ENCODE measurements around the gene TBC1D4. TPM values are rescaled to one million over a fixed set of nuclear protein-coding genes. Genes with fewer than 3 reads are reported as not detected.

Gene TBC1D4
- total RNA-seq, 1 experiment from 2014 or later, result 15.5 TPM

DNA sequence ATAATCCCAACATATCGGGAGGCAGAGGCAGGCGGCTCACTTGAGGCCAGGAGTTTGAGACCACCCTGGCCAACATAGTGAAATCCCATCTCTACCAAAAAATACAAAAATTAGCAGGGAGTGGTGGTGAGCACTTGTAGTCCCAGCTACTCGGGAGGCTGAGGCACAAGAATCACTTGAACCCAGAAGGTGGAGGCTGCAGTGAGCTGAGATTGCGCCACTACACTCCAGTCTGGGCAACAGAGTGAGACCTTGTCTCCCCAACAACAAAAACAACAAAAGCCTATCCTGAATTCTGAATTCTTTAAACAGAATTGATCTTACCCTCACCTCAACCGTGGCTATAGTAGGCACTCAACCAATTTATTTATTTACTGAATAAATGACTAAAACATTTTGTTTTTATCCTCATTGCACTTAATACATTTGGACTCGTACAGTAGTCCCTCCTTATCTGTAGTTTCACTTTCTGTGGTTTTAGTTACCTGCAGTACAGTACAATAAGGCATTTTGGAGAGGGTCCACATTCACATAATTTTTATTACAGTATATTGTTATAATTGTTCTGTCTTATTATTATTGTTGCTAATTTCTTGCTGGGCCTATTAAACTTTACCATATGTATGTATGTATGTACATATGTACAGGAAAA is 98.8 kb downstream of the TBC1D4 start:
- DNase-seq, result no peak
- H3K4me3 ChIP-seq (ENCODE audit: insufficient read depth, low read depth, low read length), result no peak overlapping the region
- no peaks in the 10 kb centered on the region for H3K27me3 ChIP-seq (ENCODE audit: control insufficient read depth, insufficient read depth, low read length)

GRCh38 chr13:75378301-75378700 is 103.7 kb downstream of the TBC1D4 start:
- DNase-seq, result no peak
- H3K36me3 ChIP-seq (replicated peaks; ENCODE audit: control insufficient read depth, insufficient read depth, low read length), result no peaks in the 10 kb centered on the region
- H3K4me3 ChIP-seq (ENCODE audit: insufficient read depth, low read depth, low read length), result no peak overlapping the region
- H3K27me3 ChIP-seq (ENCODE audit: control insufficient read depth, insufficient read depth, low read length), result no peaks in the 10 kb centered on the region

More for the DNA sequence above, 98.8 kb downstream of the TBC1D4 start:
- H3K36me3 ChIP-seq (replicated peaks; ENCODE audit: control insufficient read depth, insufficient read depth, low read length), result no peaks in the 10 kb centered on the region

GRCh38 chr13:75376792-75377402 is 105.1 kb downstream of the TBC1D4 start:
- no peaks in the 10 kb centered on the region for H3K36me3 ChIP-seq (replicated peaks; ENCODE audit: control insufficient read depth, insufficient read depth, low read length)
- DNase-seq, result no peak
- no peaks in the 10 kb centered on the region for H3K27me3 ChIP-seq (ENCODE audit: control insufficient read depth, insufficient read depth, low read length)
- H3K4me3 ChIP-seq (ENCODE audit: insufficient read depth, low read depth, low read length), result no peak overlapping the region

GRCh38 chr13:75375329-75375728 is 106.6 kb downstream of the TBC1D4 start:
- no peak for DNase-seq
- no peaks in the 10 kb centered on the region for H3K36me3 ChIP-seq (replicated peaks; ENCODE audit: control insufficient read depth, insufficient read depth, low read length)
- H3K4me3 ChIP-seq (ENCODE audit: insufficient read depth, low read depth, low read length), result no peak overlapping the region
- H3K27me3 ChIP-seq (ENCODE audit: control insufficient read depth, insufficient read depth, low read length), result no peaks in the 10 kb centered on the region

- no peaks in the 10 kb centered on the region for H3K36me3 ChIP-seq (replicated peaks; ENCODE audit: control insufficient read depth, insufficient read depth, low read length)
- no peak for DNase-seq
Measured at GRCh38 chr13:75373988-75374387, 108.0 kb downstream of the TBC1D4 start.

GRCh38 chr13:75372923-75373841 is 108.8 kb downstream of the TBC1D4 start:
- Histone ChIP-seq H3K36me3 (replicated peaks; ENCODE audit: control insufficient read depth, insufficient read depth, low read length) (no peaks in the 10 kb centered on the region), H3K27me3 (ENCODE audit: control insufficient read depth, insufficient read depth, low read length) (no peaks in the 10 kb centered on the region), H3K4me3 (ENCODE audit: insufficient read depth, low read depth, low read length) (no peak overlapping the region)
- DNase-seq, result no peak

More at GRCh38 chr13:75373988-75374387, 108.0 kb downstream of the TBC1D4 start:
- H3K27me3 ChIP-seq (ENCODE audit: control insufficient read depth, insufficient read depth, low read length), result no peaks in the 10 kb centered on the region
- no peak overlapping the region for H3K4me3 ChIP-seq (ENCODE audit: insufficient read depth, low read depth, low read length)

DNA sequence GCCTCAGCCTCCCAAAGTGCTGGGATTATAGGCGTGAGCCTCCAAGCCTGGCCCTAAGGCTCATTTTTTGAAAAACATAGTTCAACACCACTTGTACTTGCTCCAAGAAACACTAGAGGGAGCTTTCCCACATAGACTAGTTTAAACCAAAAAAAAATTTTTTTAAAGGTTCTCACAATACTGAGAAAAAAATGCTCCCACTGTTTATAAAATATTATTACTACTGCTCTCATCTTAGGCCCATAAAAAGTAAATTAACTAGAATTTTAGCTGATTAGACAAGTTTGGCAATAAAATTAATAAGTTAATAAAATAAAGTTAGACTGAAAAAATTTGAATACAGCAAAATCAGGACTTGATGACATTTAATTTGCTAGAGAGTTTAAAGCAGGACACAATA is 109.5 kb downstream of the TBC1D4 start:
- Histone ChIP-seq H3K4me3 (ENCODE audit: insufficient read depth, low read depth, low read length) (no peak overlapping the region), H3K36me3 (replicated peaks; ENCODE audit: control insufficient read depth, insufficient read depth, low read length) (no peaks in the 10 kb centered on the region)
- peak; percentile 14 for DNase-seq

GRCh38 chr13:75371203-75371602 is 110.8 kb downstream of the TBC1D4 start:
- no peak for DNase-seq
- Histone ChIP-seq H3K4me3 (ENCODE audit: insufficient read depth, low read depth, low read length) (no peak overlapping the region), H3K27me3 (ENCODE audit: control insufficient read depth, insufficient read depth, low read length) (no peaks in the 10 kb centered on the region), H3K36me3 (replicated peaks; ENCODE audit: control insufficient read depth, insufficient read depth, low read length) (no peaks in the 10 kb centered on the region)

More for the DNA sequence above, 109.5 kb downstream of the TBC1D4 start:
- H3K27me3 ChIP-seq (ENCODE audit: control insufficient read depth, insufficient read depth, low read length), result no peaks in the 10 kb centered on the region

- Histone ChIP-seq H3K4me3 (ENCODE audit: insufficient read depth, low read depth, low read length) (no peak overlapping the region), H3K36me3 (replicated peaks; ENCODE audit: control insufficient read depth, insufficient read depth, low read length) (no peaks in the 10 kb centered on the region), H3K27me3 (ENCODE audit: control insufficient read depth, insufficient read depth, low read length) (no peaks in the 10 kb centered on the region)
- DNase-seq, result no peak
Measured at GRCh38 chr13:75370774-75371173, 111.2 kb downstream of the TBC1D4 start.

GRCh38 chr13:75369981-75370380 is 112.0 kb downstream of the TBC1D4 start:
- Histone ChIP-seq H3K27me3 (ENCODE audit: control insufficient read depth, insufficient read depth, low read length) (no peaks in the 10 kb centered on the region), H3K36me3 (replicated peaks; ENCODE audit: control insufficient read depth, insufficient read depth, low read length) (no peaks in the 10 kb centered on the region), H3K4me3 (ENCODE audit: insufficient read depth, low read depth, low read length) (no peak overlapping the region)
- DNase-seq, result no peak

- Histone ChIP-seq H3K36me3 (replicated peaks; ENCODE audit: control insufficient read depth, insufficient read depth, low read length) (no peaks in the 10 kb centered on the region), H3K4me3 (ENCODE audit: insufficient read depth, low read depth, low read length) (no peak overlapping the region), H3K27me3 (ENCODE audit: control insufficient read depth, insufficient read depth, low read length) (no peaks in the 10 kb centered on the region)
- DNase-seq, result no peak
Measured at GRCh38 chr13:75368167-75368566, 113.8 kb downstream of the TBC1D4 start.

GRCh38 chr13:75366380-75367280 is 115.3 kb downstream of the TBC1D4 start:
- H3K27me3 ChIP-seq (ENCODE audit: control insufficient read depth, insufficient read depth, low read length), result no peaks in the 10 kb centered on the region
- no peak for DNase-seq
- H3K4me3 ChIP-seq (ENCODE audit: insufficient read depth, low read depth, low read length), result no peak overlapping the region
- H3K36me3 ChIP-seq (replicated peaks; ENCODE audit: control insufficient read depth, insufficient read depth, low read length), result no peaks in the 10 kb centered on the region

DNA sequence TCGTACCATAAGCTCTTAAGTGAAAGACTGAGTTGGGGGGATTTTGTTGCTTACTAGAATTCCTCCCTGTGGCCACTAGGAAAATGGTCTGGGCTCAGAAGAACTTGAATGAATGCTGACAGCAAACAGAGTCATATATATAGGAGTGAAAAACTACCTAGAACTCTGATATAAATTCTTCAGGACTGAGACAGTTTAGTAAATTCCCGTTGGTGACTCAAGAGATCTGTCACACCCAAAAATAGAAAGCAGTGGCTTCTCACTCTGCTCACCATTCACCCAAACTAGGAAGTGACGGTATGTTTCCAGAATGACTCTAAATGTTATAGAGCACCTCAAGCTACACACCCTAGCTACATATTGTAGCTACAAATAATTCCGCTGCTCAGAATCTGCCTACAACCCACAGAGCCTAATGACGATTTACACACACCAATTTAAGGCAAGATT is 116.2 kb downstream of the TBC1D4 start:
- Histone ChIP-seq H3K27me3 (ENCODE audit: control insufficient read depth, insufficient read depth, low read length) (no peaks in the 10 kb centered on the region), H3K36me3 (replicated peaks; ENCODE audit: control insufficient read depth, insufficient read depth, low read length) (no peaks in the 10 kb centered on the region), H3K4me3 (ENCODE audit: insufficient read depth, low read depth, low read length) (no peak overlapping the region)
- no peak for DNase-seq

GRCh38 chr13:75364131-75364713 is 117.7 kb downstream of the TBC1D4 start:
- DNase-seq, result no peak
- no peak overlapping the region for H3K4me3 ChIP-seq (ENCODE audit: insufficient read depth, low read depth, low read length)
- H3K27me3 ChIP-seq (ENCODE audit: control insufficient read depth, insufficient read depth, low read length), result no peaks in the 10 kb centered on the region
- H3K36me3 ChIP-seq (replicated peaks; ENCODE audit: control insufficient read depth, insufficient read depth, low read length), result no peaks in the 10 kb centered on the region

Data from H7 (cell line).